Memory B cell (primary cell): ENCODE results near the gene PRAME.

Experiments
- ATAC-seq: fragments of 150-1000 bp; cut with Tn5 transposase; 2 replicates; pipeline ENCODE4 v1.10.0; 2021; ENCODE audit warnings: low read depth, mild to moderate bottlenecking, moderate library complexity
- DNase-seq, 2 donors: peaks; one replicate each; pipeline ENCODE4 v3.0.0; 2022; ENCODE audit warnings: low spot score in 2 of 2
- H3K27ac Mint-ChIP-seq: one replicate; pipeline ENCODE4 v1.8.0; 2022; ENCODE audit warnings: mild to moderate bottlenecking, moderate library complexity, mixed read lengths
- H3K27me3 Mint-ChIP-seq: one replicate; pipeline ENCODE4 v1.8.0; 2022; ENCODE audit warnings: mixed read lengths
- H3K36me3 Mint-ChIP-seq: one replicate; pipeline ENCODE4 v1.8.0; 2022; ENCODE audit warnings: mild to moderate bottlenecking, mixed read lengths
- H3K4me1 Mint-ChIP-seq: one replicate; pipeline ENCODE4 v1.8.0; 2022; ENCODE audit warnings: mixed read lengths
- H3K4me3 Mint-ChIP-seq: one replicate; pipeline ENCODE4 v1.8.0; 2022; ENCODE audit warnings: mild to moderate bottlenecking, moderate library complexity, mixed read lengths
- H3K9me3 Mint-ChIP-seq: one replicate; pipeline ENCODE4 v1.8.0; 2022; ENCODE audit warnings: mixed read lengths

PRAME gene

GRCh38 chr22:22573047-22573889 is 14.2 kb upstream of the PRAME start:
- H3K9me3 Mint-ChIP-seq, result peaks cover 2% of the 10 kb centered on the region
- H3K27me3 Mint-ChIP-seq, result peaks cover 28% of the 10 kb centered on the region
- DNase-seq, result no peak
- no peak overlapping the region for H3K4me3 Mint-ChIP-seq
- H3K27ac Mint-ChIP-seq, result no peak overlapping the region
- peaks cover 5% of the 10 kb centered on the region for H3K36me3 Mint-ChIP-seq
- peaks cover 8% of the 10 kb centered on the region for H3K4me1 Mint-ChIP-seq
- ATAC-seq, result no peak

- peaks cover 2% of the 10 kb centered on the region for H3K9me3 Mint-ChIP-seq
- peaks cover 28% of the 10 kb centered on the region for H3K27me3 Mint-ChIP-seq
- no peak overlapping the region for H3K27ac Mint-ChIP-seq
- peaks cover 5% of the 10 kb centered on the region for H3K36me3 Mint-ChIP-seq
- no peak for DNase-seq
- no peak for ATAC-seq
- no peak overlapping the region for H3K4me3 Mint-ChIP-seq
- peaks cover 8% of the 10 kb centered on the region for H3K4me1 Mint-ChIP-seq
These were observed 12.8 kb upstream of the PRAME start for GRCh38 chr22:22571862-22572261.

- Mint-ChIP-seq H3K4me1 (peaks cover 8% of the 10 kb centered on the region), H3K9me3 (peaks cover 2% of the 10 kb centered on the region), H3K27ac (no peak overlapping the region), H3K36me3 (peaks cover 5% of the 10 kb centered on the region), H3K4me3 (no peak overlapping the region), H3K27me3 (peaks cover 28% of the 10 kb centered on the region)
- no peak for ATAC-seq
- no peak for DNase-seq
These were observed 12.4 kb upstream of the PRAME start for GRCh38 chr22:22571429-22571828.

- DNase-seq (no peak), ATAC-seq (no peak)
- H3K4me1 Mint-ChIP-seq, result peaks cover 3% of the 10 kb centered on the region
- H3K27ac Mint-ChIP-seq, result no peak overlapping the region
- H3K9me3 Mint-ChIP-seq, result no peaks in the 10 kb centered on the region
- H3K36me3 Mint-ChIP-seq, result peaks cover 3% of the 10 kb centered on the region
- no peak overlapping the region for H3K4me3 Mint-ChIP-seq
- peaks cover 25% of the 10 kb centered on the region for H3K27me3 Mint-ChIP-seq
These were observed 10.2 kb upstream of the PRAME start for GRCh38 chr22:22569218-22569617.

- Mint-ChIP-seq H3K36me3 (no peaks in the 10 kb centered on the region), H3K4me3 (no peak overlapping the region), H3K9me3 (no peaks in the 10 kb centered on the region), H3K27ac (no peak overlapping the region), H3K4me1 (no peaks in the 10 kb centered on the region), H3K27me3 (peaks cover 14% of the 10 kb centered on the region)
- DNase-seq (no peak), ATAC-seq (no peak)
These were observed 6.9 kb upstream of the PRAME start for GRCh38 chr22:22565981-22566380.

- no peak overlapping the region for H3K4me3 Mint-ChIP-seq
- H3K27ac Mint-ChIP-seq, result no peak overlapping the region
- DNase-seq (no peak), ATAC-seq (no peak)
- H3K4me1 Mint-ChIP-seq, result peaks cover 4% of the 10 kb centered on the region
- peaks cover 1% of the 10 kb centered on the region for H3K27me3 Mint-ChIP-seq
- no peaks in the 10 kb centered on the region for H3K36me3 Mint-ChIP-seq
- no peaks in the 10 kb centered on the region for H3K9me3 Mint-ChIP-seq
These were observed 744 bp downstream of the PRAME start for GRCh38 chr22:22558071-22558971.

- Mint-ChIP-seq H3K4me3 (no peak overlapping the region), H3K4me1 (peaks cover 7% of the 10 kb centered on the region), H3K27ac (no peak overlapping the region), H3K27me3 (no peaks in the 10 kb centered on the region), H3K9me3 (no peaks in the 10 kb centered on the region), H3K36me3 (no peaks in the 10 kb centered on the region)
- no peak for DNase-seq
- no peak for ATAC-seq
These were observed 1.8 kb downstream of the PRAME start for GRCh38 chr22:22556995-22557925.

- no peak for ATAC-seq
- Mint-ChIP-seq H3K36me3 (no peaks in the 10 kb centered on the region), H3K27ac (no peak overlapping the region), H3K9me3 (no peaks in the 10 kb centered on the region), H3K4me3 (no peak overlapping the region), H3K27me3 (no peaks in the 10 kb centered on the region), H3K4me1 (peaks cover 7% of the 10 kb centered on the region)
- no peak for DNase-seq
These were observed 2.5 kb downstream of the PRAME start for GRCh38 chr22:22556578-22556977.

- no peaks in the 10 kb centered on the region for H3K9me3 Mint-ChIP-seq
- DNase-seq (no peak), ATAC-seq (no peak)
- no peak overlapping the region for H3K27ac Mint-ChIP-seq
- H3K36me3 Mint-ChIP-seq, result no peaks in the 10 kb centered on the region
- H3K27me3 Mint-ChIP-seq, result no peaks in the 10 kb centered on the region
- H3K4me1 Mint-ChIP-seq, result peaks cover 7% of the 10 kb centered on the region
- H3K4me3 Mint-ChIP-seq, result no peak overlapping the region
These were observed 3.5 kb downstream of the PRAME start for GRCh38 chr22:22555596-22555995.

- peaks cover 7% of the 10 kb centered on the region for H3K4me1 Mint-ChIP-seq
- H3K27me3 Mint-ChIP-seq, result peaks cover 2% of the 10 kb centered on the region
- H3K36me3 Mint-ChIP-seq, result no peaks in the 10 kb centered on the region
- no peak overlapping the region for H3K27ac Mint-ChIP-seq
- no peaks in the 10 kb centered on the region for H3K9me3 Mint-ChIP-seq
- DNase-seq (no peak), ATAC-seq (no peak)
- no peak overlapping the region for H3K4me3 Mint-ChIP-seq
These were observed 4.3 kb downstream of the PRAME start for GRCh38 chr22:22554587-22555284.

- peaks cover 4% of the 10 kb centered on the region for H3K4me1 Mint-ChIP-seq
- H3K27ac Mint-ChIP-seq, result no peak overlapping the region
- H3K27me3 Mint-ChIP-seq, result peaks cover 2% of the 10 kb centered on the region
- DNase-seq, result no peak
- no peak for ATAC-seq
- H3K36me3 Mint-ChIP-seq, result no peaks in the 10 kb centered on the region
- H3K9me3 Mint-ChIP-seq, result no peaks in the 10 kb centered on the region
- no peak overlapping the region for H3K4me3 Mint-ChIP-seq
These were observed 5.1 kb downstream of the PRAME start for GRCh38 chr22:22553735-22554586.

- Mint-ChIP-seq H3K36me3 (no peaks in the 10 kb centered on the region), H3K4me1 (peaks cover 3% of the 10 kb centered on the region), H3K4me3 (no peak overlapping the region), H3K27ac (no peak overlapping the region), H3K9me3 (no peaks in the 10 kb centered on the region), H3K27me3 (peaks cover 2% of the 10 kb centered on the region)
- DNase-seq, result no peak
- no peak for ATAC-seq
These were observed 5.9 kb downstream of the PRAME start for GRCh38 chr22:22553141-22553540.
